Measurements from ENCODE around the gene ITIH4.

ITIH4 gene

GRCh38 chr3:52809662-52810377 is 20.7 kb downstream of the ITIH4 start:
- DNase-seq (ENCODE audit: low spot score), result no peak
- no peak overlapping the region for H3K27ac ChIP-seq
- H3K4me3 ChIP-seq, result no peak overlapping the region
- no peak for TF ChIP-seq CTCF (IDR thresholded peaks at IDR 0.05)

GRCh38 chr3:52809149-52809548 is 21.3 kb downstream of the ITIH4 start:
- Histone ChIP-seq H3K27ac (no peak overlapping the region), H3K4me3 (no peak overlapping the region)
- no peak for DNase-seq (ENCODE audit: low spot score)
- TF ChIP-seq CTCF (IDR thresholded peaks at IDR 0.05), result no peak

- no peak for DNase-seq (ENCODE audit: low spot score)
- TF ChIP-seq CTCF (IDR thresholded peaks at IDR 0.05), result no peak
- H3K4me3 ChIP-seq, result no peak overlapping the region
- no peak overlapping the region for H3K27ac ChIP-seq
Measured at GRCh38 chr3:52805270-52806039, 25.0 kb downstream of the ITIH4 start.

- H3K27ac ChIP-seq, result no peak overlapping the region
- H3K4me3 ChIP-seq, result no peak overlapping the region
- no peak for DNase-seq (ENCODE audit: low spot score)
- no peak for TF ChIP-seq CTCF (IDR thresholded peaks at IDR 0.05)
Measured at GRCh38 chr3:52801839-52802238, 28.6 kb downstream of the ITIH4 start.

GRCh38 chr3:52800079-52800478 is 30.4 kb downstream of the ITIH4 start:
- no peak overlapping the region for H3K27ac ChIP-seq
- DNase-seq (ENCODE audit: low spot score), result no peak
- no peak overlapping the region for H3K4me3 ChIP-seq
- TF ChIP-seq CTCF (IDR thresholded peaks at IDR 0.05), result no peak

- DNase-seq (ENCODE audit: low spot score), result no peak
- H3K27ac ChIP-seq, result peak overlapping the region in 1 of 2 donors; percentile 34
- no peak for TF ChIP-seq CTCF (IDR thresholded peaks at IDR 0.05)
- H3K4me3 ChIP-seq, result no peak overlapping the region
Measured at GRCh38 chr3:52798978-52799476, 31.4 kb downstream of the ITIH4 start.
